Epithelial cell of esophagus (primary cell): ENCODE data around the gene LMO1.

ENCODE experiments used
- DNase-seq: peaks from one replicate; pipeline ENCODE4 v3.0.0; 2010; ENCODE audit warnings: low read depth
- H3K4me3 ChIP-seq: 2 replicates; pipeline ENCODE4 v1.5.1; 2011; ENCODE audit warnings: mild to moderate bottlenecking, low read length, control low read depth
- CTCF ChIP-seq: IDR thresholded peaks from 2 replicates; pipeline ENCODE4 v1.5.1; 2011; ENCODE audit warnings: low read depth, mild to moderate bottlenecking, low read length, control low read depth, inconsistent platforms; ENCODE audit not compliant: insufficient read depth; ENCODE audit errors: missing control alignments

LMO1 gene

GRCh38 chr11:8252388-8252787 lies 11.3 kb downstream of the LMO1 start:
- DNase-seq = peak; percentile 44
- TF ChIP-seq CTCF = no peak
- H3K4me3 ChIP-seq = no peak overlapping the region

- TF ChIP-seq CTCF = no peak
- H3K4me3 ChIP-seq = no peak overlapping the region
- no peak for DNase-seq
Measured at GRCh38 chr11:8251616-8252295, 11.9 kb downstream of the LMO1 start.

DNA sequence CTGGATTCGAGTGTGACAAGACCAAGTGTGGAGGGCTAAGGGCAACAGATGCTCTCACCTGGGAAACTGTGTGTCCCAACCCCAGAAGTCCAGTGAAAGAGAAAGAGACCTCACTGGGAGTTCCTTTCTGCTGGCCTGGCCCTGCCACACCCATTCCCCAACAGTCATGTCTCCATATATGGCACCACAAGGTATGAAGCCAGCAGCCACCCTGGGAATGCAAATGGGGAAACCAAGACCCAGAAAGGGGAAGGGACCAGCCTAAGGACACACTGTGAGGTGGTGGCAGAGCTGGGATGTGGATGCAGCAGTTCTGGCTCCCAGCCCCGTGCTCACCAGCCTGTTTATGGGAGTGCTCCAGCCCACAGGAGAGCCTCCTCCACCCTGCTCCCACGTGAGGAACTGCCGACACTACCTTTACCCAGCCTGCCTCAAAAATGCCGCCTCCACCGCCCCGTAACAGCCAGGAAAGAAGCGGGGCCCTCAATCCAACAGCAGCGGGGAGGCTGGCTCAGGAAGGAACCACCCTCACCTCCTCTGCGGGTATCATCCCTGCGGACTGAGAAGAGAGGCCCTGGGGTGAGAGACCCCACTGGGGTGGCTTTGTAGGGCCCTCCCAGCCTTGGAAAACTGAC lies 12.6 kb downstream of the LMO1 start:
- H3K4me3 ChIP-seq = no peak overlapping the region
- DNase-seq = no peak
- no peak for TF ChIP-seq CTCF

GRCh38 chr11:8250434-8250833 lies 13.2 kb downstream of the LMO1 start:
- H3K4me3 ChIP-seq = no peak overlapping the region
- DNase-seq = no peak
- no peak for TF ChIP-seq CTCF

DNA sequence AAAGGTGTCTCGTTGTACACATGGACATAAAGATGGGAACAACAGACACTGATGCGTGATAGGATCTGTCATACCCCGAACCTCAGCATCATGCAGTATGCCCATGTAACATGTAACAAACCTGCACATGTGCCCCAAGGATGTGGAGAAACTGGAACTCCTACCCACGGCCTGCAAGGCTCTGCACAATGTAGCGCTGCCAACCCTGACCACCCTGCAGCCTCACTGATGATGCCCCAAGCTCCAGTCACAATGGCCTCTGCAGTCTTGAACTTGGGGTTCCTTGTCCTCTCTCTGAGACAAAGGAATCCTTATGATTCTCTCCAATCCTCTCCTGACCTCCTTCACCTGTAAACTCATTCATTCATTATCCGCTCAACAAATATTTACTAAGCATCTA lies 14.2 kb downstream of the LMO1 start:
- no peak for TF ChIP-seq CTCF
- no peak overlapping the region for H3K4me3 ChIP-seq
- DNase-seq = no peak

GRCh38 chr11:8248786-8249185 lies 14.9 kb downstream of the LMO1 start:
- DNase-seq = no peak
- no peak for TF ChIP-seq CTCF
- no peak overlapping the region for H3K4me3 ChIP-seq

GRCh38 chr11:8247312-8247711 lies 16.4 kb downstream of the LMO1 start:
- H3K4me3 ChIP-seq = no peak overlapping the region
- peak; percentile 52 for DNase-seq
- peak; percentile 62 for TF ChIP-seq CTCF
